Neural cell (in vitro differentiated cells): Measurements from ENCODE around the gene MRPS5.

Experiments used
- EP300 ChIP-seq: fragments of 450-650 bp; conservative IDR thresholded peaks from 2 replicates; pipeline ENCODE4 v1.6.1; 2014; ENCODE audit warnings: antibody characterized with exemption, mild to moderate bottlenecking, moderate library complexity; ENCODE audit not compliant: poor library complexity, severe bottlenecking
- POLR2AphosphoS5 ChIP-seq: IDR thresholded peaks from 2 replicates; pipeline ENCODE4 v1.6.1; 2012
- SMC3 ChIP-seq: fragments of 450-650 bp; conservative IDR thresholded peaks from 2 replicates; pipeline ENCODE4 v1.6.1; 2014; ENCODE audit warnings: antibody characterized with exemption, mild to moderate bottlenecking, moderate library complexity; ENCODE audit not compliant: poor library complexity
- TAF1 ChIP-seq: IDR thresholded peaks from 2 replicates; pipeline ENCODE4 v1.6.1; 2012; ENCODE audit warnings: low read depth
- TF ChIP-seq, protein P1 (sequence below): fragments of 450-650 bp; IDR thresholded peaks from 2 replicates; pipeline ENCODE4 v1.5.1; 2014; ENCODE audit warnings: antibody characterized with exemption, mild to moderate bottlenecking, moderate library complexity; ENCODE audit not compliant: poor library complexity, severe bottlenecking

DNA sequence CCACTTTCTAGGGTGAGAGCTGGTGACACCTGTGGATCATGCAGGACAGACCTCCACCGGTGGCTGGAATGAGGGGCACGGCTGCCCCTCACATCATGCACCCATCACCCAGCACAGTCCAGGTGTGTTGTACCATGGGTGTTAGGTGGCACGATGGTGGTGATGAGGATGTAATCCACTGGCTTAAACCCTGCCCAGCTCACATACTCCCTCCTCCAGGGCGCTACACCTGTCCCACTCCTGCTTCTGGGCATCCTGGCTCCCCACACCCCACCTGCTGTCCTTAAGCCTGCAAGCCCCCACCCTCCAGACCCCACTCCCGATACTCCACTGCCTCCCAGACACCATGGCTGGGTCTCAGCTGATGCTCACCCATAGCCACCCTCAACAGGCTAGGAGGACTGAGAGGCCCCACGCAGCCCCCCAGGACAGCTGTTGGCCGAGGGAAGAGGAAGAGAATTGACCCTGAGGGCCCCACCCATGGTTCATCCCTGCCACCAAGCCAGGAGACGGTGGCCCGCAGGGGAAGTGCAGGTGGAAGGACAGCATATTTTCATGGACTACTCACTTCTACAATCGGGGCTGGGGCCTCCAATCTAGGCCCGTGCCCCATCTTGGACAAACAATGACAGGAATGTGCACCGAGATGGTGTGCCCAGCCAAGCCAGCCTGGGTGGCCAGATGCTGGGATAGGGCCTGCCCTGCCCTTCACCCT lies 61.8 kb downstream of the MRPS5 start:
- TF ChIP-seq, protein P1, sequence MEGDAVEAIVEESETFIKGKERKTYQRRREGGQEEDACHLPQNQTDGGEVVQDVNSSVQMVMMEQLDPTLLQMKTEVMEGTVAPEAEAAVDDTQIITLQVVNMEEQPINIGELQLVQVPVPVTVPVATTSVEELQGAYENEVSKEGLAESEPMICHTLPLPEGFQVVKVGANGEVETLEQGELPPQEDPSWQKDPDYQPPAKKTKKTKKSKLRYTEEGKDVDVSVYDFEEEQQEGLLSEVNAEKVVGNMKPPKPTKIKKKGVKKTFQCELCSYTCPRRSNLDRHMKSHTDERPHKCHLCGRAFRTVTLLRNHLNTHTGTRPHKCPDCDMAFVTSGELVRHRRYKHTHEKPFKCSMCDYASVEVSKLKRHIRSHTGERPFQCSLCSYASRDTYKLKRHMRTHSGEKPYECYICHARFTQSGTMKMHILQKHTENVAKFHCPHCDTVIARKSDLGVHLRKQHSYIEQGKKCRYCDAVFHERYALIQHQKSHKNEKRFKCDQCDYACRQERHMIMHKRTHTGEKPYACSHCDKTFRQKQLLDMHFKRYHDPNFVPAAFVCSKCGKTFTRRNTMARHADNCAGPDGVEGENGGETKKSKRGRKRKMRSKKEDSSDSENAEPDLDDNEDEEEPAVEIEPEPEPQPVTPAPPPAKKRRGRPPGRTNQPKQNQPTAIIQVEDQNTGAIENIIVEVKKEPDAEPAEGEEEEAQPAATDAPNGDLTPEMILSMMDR: no peak
- TF ChIP-seq POLR2AphosphoS5 (no peak), SMC3 (no peak), EP300 (no peak), TAF1 (no peak)
